HepG2 (cell line): ENCODE results near the gene CD300LF. TPM values are rescaled to one million over a fixed set of nuclear protein-coding genes. Genes with fewer than 3 reads are reported as not detected.

Experiments
- FOXO4 ChIP-seq: sonication (generic); formaldehyde crosslinking; conservative IDR thresholded peaks from 2 replicates; pipeline ENCODE4 v1.8.1; 2023; ENCODE audit warnings: missing genetic modification reagents
- GATAD2A ChIP-seq: IDR thresholded peaks from 2 replicates; pipeline ENCODE4 v1.6.1; 2016
- GFI1 ChIP-seq: sonication (generic); formaldehyde crosslinking; IDR thresholded peaks from 2 replicates; pipeline ENCODE4 v1.5.0; 2020; ENCODE audit warnings: missing genetic modification reagents, mild to moderate bottlenecking, borderline replicate concordance
- MED1 ChIP-seq: sonication (generic); formaldehyde crosslinking; IDR thresholded peaks from 2 replicates; pipeline ENCODE4 v1.4.0; 2020; ENCODE audit warnings: missing genetic modification reagents
- MXI1 ChIP-seq: IDR thresholded peaks from 3 replicates; pipeline ENCODE4 v1.6.1; 2012; ENCODE audit warnings: low read depth, low read length, inconsistent platforms, borderline replicate concordance
- ONECUT2 ChIP-seq: sonication (generic); formaldehyde crosslinking; IDR thresholded peaks from 2 replicates; pipeline ENCODE4 v1.4.0; 2020; ENCODE audit warnings: missing genetic modification reagents
- PBX2 ChIP-seq: IDR thresholded peaks from 2 replicates; pipeline ENCODE4 v1.6.1; 2016; ENCODE audit warnings: control low read depth
- PITX1 ChIP-seq: sonication (generic); formaldehyde crosslinking; IDR thresholded peaks from 2 replicates; pipeline ENCODE4 v1.5.1; 2020; ENCODE audit warnings: mild to moderate bottlenecking, missing genetic modification reagents
- RAD21 ChIP-seq: fragments of 450-650 bp; formaldehyde crosslinking; IDR thresholded peaks from 2 replicates; pipeline ENCODE4 v1.5.0; 2020; ENCODE audit warnings: mild to moderate bottlenecking
- REST ChIP-seq, 2 experiments: IDR thresholded peaks; 2 replicates each; pipeline ENCODE4 v1.6.1; 2011 to 2012; ENCODE audit warnings: low read length in 2 of 2, borderline replicate concordance in 1 of 2, low read depth in 1 of 2, mild to moderate bottlenecking in 1 of 2, moderate library complexity in 1 of 2
- SP1 ChIP-seq, 2 experiments: fragments of 450-650 bp in 1 of 2; sonication (generic) in 1 of 2; formaldehyde crosslinking in 1 of 2; IDR thresholded peaks; 2 replicates each; pipeline versions ENCODE4 v1.4.0 to v1.6.1; 2016 to 2020; ENCODE audit warnings: missing genetic modification reagents in 1 of 2
- ZGPAT ChIP-seq: IDR thresholded peaks from 2 replicates; pipeline ENCODE4 v1.6.1; 2016; ENCODE audit warnings: mild to moderate bottlenecking
- ZNF282 ChIP-seq: fragments of 450-650 bp; IDR thresholded peaks from 2 replicates; pipeline ENCODE4 v1.6.1; 2018; ENCODE audit not compliant: partially characterized antibody
- ZNF362 ChIP-seq: sonication (generic); formaldehyde crosslinking; IDR thresholded peaks from 2 replicates; pipeline ENCODE4 v1.4.0; 2020; ENCODE audit warnings: missing genetic modification reagents, mild to moderate bottlenecking, borderline replicate concordance
- ZNF446 ChIP-seq: sonication (generic); formaldehyde crosslinking; IDR thresholded peaks from 2 replicates; pipeline ENCODE4 v1.5.0; 2020; ENCODE audit warnings: mild to moderate bottlenecking, missing genetic modification reagents
- ZNF749 ChIP-seq: sonication (generic); formaldehyde crosslinking; IDR thresholded peaks from 2 replicates; pipeline ENCODE4 v1.8.0; 2022; ENCODE audit warnings: mild to moderate bottlenecking, missing genetic modification reagents, moderate library complexity, borderline replicate concordance
- ZNF766 ChIP-seq: sonication (generic); formaldehyde crosslinking; IDR thresholded peaks from 2 replicates; pipeline ENCODE4 v1.5.0; 2020; ENCODE audit warnings: missing genetic modification reagents, borderline replicate concordance
- ZNF790 ChIP-seq: sonication (generic); formaldehyde crosslinking; IDR thresholded peaks from 2 replicates; pipeline ENCODE4 v1.8.0; 2022; ENCODE audit warnings: missing genetic modification reagents, mild to moderate bottlenecking, borderline replicate concordance
- ZNF891 ChIP-seq: sonication (generic); formaldehyde crosslinking; IDR thresholded peaks from 2 replicates; pipeline ENCODE4 v1.5.0; 2020; ENCODE audit warnings: mild to moderate bottlenecking, missing genetic modification reagents
- ZSCAN25 ChIP-seq: sonication (generic); formaldehyde crosslinking; IDR thresholded peaks from 2 replicates; pipeline ENCODE4 v1.8.0; 2022; ENCODE audit warnings: mild to moderate bottlenecking, missing genetic modification reagents
- polyA plus RNA-seq, 8 experiments: library from polyadenylated mRNA; depleted of rRNA in 3 of 8; stranded (reverse) in 7 of 8; unstranded in 1 of 8; fragments of >200 nt; fragmentation: Illumina TruSeq in 4 of 8; extraction: Trizol in 4 of 8; gene quantifications; 2 replicates each; pipeline versions ENCODE4 v1.2.1 to v1.2.3, GENCODE V29; 2011 to 2016; ENCODE audit warnings: low read depth in 4 of 8, missing spikeins in 1 of 8, mixed read lengths in 1 of 8; ENCODE audit not compliant: insufficient read depth in 1 of 8
- total RNA-seq, 5 experiments: library from RNA; depleted of rRNA; stranded (reverse); fragments of >200 nt; fragmentation: Illumina TruSeq; extraction: Trizol; gene quantifications; 2 replicates each; pipeline ENCODE4 v1.2.3, GENCODE V29; 2016; ENCODE audit warnings: low read depth in 1 of 5

Gene CD300LF
- total and polyA plus RNA-seq, 2 of the 13 experiments (the other 11 are each of a cell fraction or from before 2014, with no cell fraction given) = not detected

- TF ChIP-seq ZNF790 (no peak), ZNF891 (no peak), ZNF446 (CRISPR knock-in tag) (no peak), SP1 (IDR thresholded peaks at IDR 0.05) (no peak), SP1 (CRISPR knock-in tag; IDR thresholded peaks at IDR 0.05) (peak; percentile 15; the same call in 1 of the 2 replicates), PBX2 (CRISPR knock-in tag) (no peak), RAD21 (CRISPR knock-in tag) (peak; percentile 100), REST (IDR thresholded peaks at IDR 0.05; ENCODE audit: borderline replicate concordance in 1 of 2, low read depth in 1 of 2, low read length in 2 of 2) (no peak), MED1 (CRISPR knock-in tag) (peak; percentile 74), ZSCAN25 (CRISPR knock-in tag) (peak; percentile 79), FOXO4 (no peak), ONECUT2 (no peak), ZNF766 (CRISPR knock-in tag) (peak; percentile 87; the same call in 1 of the 2 replicates), GFI1 (CRISPR knock-in tag) (0 out of 2 replicates have a peak, but pooled peaks have one; percentile 12), ZGPAT (CRISPR knock-in tag) (peak; percentile 61; the same call in 1 of the 2 replicates), GATAD2A (peak; percentile 65), ZNF749 (CRISPR knock-in tag) (no peak), MXI1 (peak; percentile 46; the same call in 1 of the 3 replicates), PITX1 (peak; percentile 34; the same call in 1 of the 2 replicates), ZNF362 (CRISPR knock-in tag) (no peak), ZNF282 (no peak)
Measured at GRCh38 chr17:74744714-74745547, 32.2 kb upstream of the CD300LF start (continued).
